OCI-LY3 (cell line): ENCODE results near the gene ARL8A.
"Not testable (repeated sequence)": the region's sequence is repeated elsewhere in the genome, so short reads cannot be mapped to it uniquely, and the experiment has no call there.

ENCODE experiments used
- H2AFZ ChIP-seq: fragments of 200-600, 300-600 bp; shearing (Covaris generic); 2 replicates; pipeline ENCODE4 v1.6.0; 2014; ENCODE audit warnings: antibody characterized with exemption, low read depth, low read length
- H3K27ac ChIP-seq: fragments of 200-600, 300-600 bp; sonication (generic); 2 replicates; pipeline ENCODE4 v1.5.1; 2014; ENCODE audit warnings: mild to moderate bottlenecking, low read length, moderate library complexity, mixed read lengths
- H3K27me3 ChIP-seq: fragments of 200-600, 300-600 bp; sonication (generic); 2 replicates; pipeline ENCODE4 v1.6.1; 2014; ENCODE audit warnings: low read depth, low read length, mixed read lengths
- H3K36me3 ChIP-seq: fragments of 200-600, 300-600 bp; sonication (generic); replicated peaks from 2 replicates; pipeline ENCODE3; 2014; ENCODE audit warnings: low read depth, low read length, mixed read lengths
- H3K4me1 ChIP-seq: fragments of 300-600, 200-600 bp; sonication (generic); 2 replicates; pipeline ENCODE4 v1.6.1; 2014; ENCODE audit warnings: low read length, mixed read lengths
- H3K4me2 ChIP-seq: fragments of 200-600, 300-600 bp; sonication (generic); 2 replicates; pipeline ENCODE4 v1.6.1; 2014; ENCODE audit warnings: low read length, mixed read lengths
- H3K4me3 ChIP-seq: fragments of 300-600, 200-600 bp; sonication (generic); 2 replicates; pipeline ENCODE4 v1.5.1; 2014; ENCODE audit warnings: antibody characterized with exemption, mild to moderate bottlenecking, low read length, moderate library complexity
- H3K79me2 ChIP-seq: fragments of 300-600, 200-600 bp; shearing (Covaris generic); 2 replicates; pipeline ENCODE4 v1.6.1; 2014; ENCODE audit warnings: mild to moderate bottlenecking, low read length, mixed read lengths
- H3K9ac ChIP-seq: fragments of 300-600, 200-600 bp; shearing (Covaris generic); 2 replicates; pipeline ENCODE4 v1.6.0; 2014; ENCODE audit warnings: mild to moderate bottlenecking, low read length, moderate library complexity
- H3K9me3 ChIP-seq: fragments of 200-600, 300-600 bp; shearing (Covaris generic); 2 replicates; pipeline ENCODE4 v1.6.1; 2014; ENCODE audit warnings: low read length, mixed read lengths; ENCODE audit not compliant: insufficient read depth
- H4K20me1 ChIP-seq: fragments of 200-600, 300-600 bp; sonication (generic); 2 replicates; pipeline ENCODE4 v1.6.1; 2016; ENCODE audit warnings: low read length, mixed read lengths; ENCODE audit not compliant: insufficient read depth
- EZH2phosphoT487 ChIP-seq: fragments of 200-600 bp; shearing (Covaris generic); IDR thresholded peaks from 2 replicates; pipeline ENCODE4 v1.6.1; 2018; ENCODE audit warnings: antibody characterized with exemption, mixed run types, low read depth
- TF ChIP-seq, protein P1 (sequence below): fragments of 200-600, 300-600 bp; sonication (generic); IDR thresholded peaks from 2 replicates; pipeline ENCODE4 v1.5.1; 2014; ENCODE audit warnings: antibody characterized with exemption, low read length, low read depth

ARL8A gene

GRCh38 chr1:202146279-202146678, 1.7 kb upstream of the ARL8A start:
- TF ChIP-seq EZH2phosphoT487: no peak
- TF ChIP-seq, protein P1, sequence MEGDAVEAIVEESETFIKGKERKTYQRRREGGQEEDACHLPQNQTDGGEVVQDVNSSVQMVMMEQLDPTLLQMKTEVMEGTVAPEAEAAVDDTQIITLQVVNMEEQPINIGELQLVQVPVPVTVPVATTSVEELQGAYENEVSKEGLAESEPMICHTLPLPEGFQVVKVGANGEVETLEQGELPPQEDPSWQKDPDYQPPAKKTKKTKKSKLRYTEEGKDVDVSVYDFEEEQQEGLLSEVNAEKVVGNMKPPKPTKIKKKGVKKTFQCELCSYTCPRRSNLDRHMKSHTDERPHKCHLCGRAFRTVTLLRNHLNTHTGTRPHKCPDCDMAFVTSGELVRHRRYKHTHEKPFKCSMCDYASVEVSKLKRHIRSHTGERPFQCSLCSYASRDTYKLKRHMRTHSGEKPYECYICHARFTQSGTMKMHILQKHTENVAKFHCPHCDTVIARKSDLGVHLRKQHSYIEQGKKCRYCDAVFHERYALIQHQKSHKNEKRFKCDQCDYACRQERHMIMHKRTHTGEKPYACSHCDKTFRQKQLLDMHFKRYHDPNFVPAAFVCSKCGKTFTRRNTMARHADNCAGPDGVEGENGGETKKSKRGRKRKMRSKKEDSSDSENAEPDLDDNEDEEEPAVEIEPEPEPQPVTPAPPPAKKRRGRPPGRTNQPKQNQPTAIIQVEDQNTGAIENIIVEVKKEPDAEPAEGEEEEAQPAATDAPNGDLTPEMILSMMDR: no peak
- H3K4me3 ChIP-seq: no peak overlapping the region
- H3K4me1 ChIP-seq: peaks cover 13% of the 10 kb centered on the region
- H3K4me2 ChIP-seq: no peak overlapping the region
- no peak overlapping the region for H3K9ac ChIP-seq
- no peak overlapping the region for H2AFZ ChIP-seq
- H3K27ac ChIP-seq: no peak overlapping the region
- no peaks in the 10 kb centered on the region for H3K27me3 ChIP-seq
- no peaks in the 10 kb centered on the region for H3K9me3 ChIP-seq
- peaks cover 37% of the 10 kb centered on the region for H3K79me2 ChIP-seq
- peaks cover 22% of the 10 kb centered on the region for H4K20me1 ChIP-seq
- H3K36me3 ChIP-seq: peaks cover 10% of the 10 kb centered on the region

DNA sequence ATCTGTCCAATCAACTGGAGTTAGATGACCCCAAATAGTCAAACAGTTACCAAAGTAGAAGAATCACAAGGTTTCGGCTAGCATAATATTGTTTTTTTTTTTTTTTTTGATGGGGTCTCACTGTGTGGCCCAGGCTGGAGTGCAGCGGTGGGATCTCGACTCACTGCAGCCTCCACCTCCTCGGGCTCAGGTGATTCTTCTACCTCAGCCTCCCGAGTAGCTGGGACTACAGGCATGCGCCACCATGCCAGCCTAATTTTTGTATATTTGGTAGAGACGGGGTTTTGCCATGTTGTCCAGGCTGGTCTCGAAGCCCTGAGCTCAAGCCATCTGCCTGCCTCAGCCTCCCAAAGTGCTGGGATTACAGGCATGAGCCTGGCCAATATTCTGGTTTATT, 1.2 kb upstream of the ARL8A start:
- H3K9ac ChIP-seq: peak overlapping the region; percentile 93; the same call in 1 of the 2 replicates
- H2AFZ ChIP-seq: not testable (repeated sequence)

GRCh38 chr1:202145068-202145743, 669 bp upstream of the ARL8A start:
- Histone ChIP-seq H3K79me2 (peaks cover 48% of the 10 kb centered on the region), H4K20me1 (peaks cover 33% of the 10 kb centered on the region), H3K27ac (peak overlapping the region; percentile 7; the same call in 1 of the 2 replicates), H3K9ac (peak overlapping the region; percentile 93), H3K36me3 (peaks cover 18% of the 10 kb centered on the region), H3K9me3 (no peaks in the 10 kb centered on the region), H3K4me3 (peak overlapping the region; percentile 95), H3K4me1 (peaks cover 13% of the 10 kb centered on the region), H3K27me3 (no peaks in the 10 kb centered on the region), H2AFZ (peak overlapping the region; percentile 93), H3K4me2 (peak overlapping the region; percentile 96)
- TF ChIP-seq EZH2phosphoT487: no peak
- TF ChIP-seq, protein P1: no peak

More for the DNA sequence above, 1.2 kb upstream of the ARL8A start:
- H3K27me3 ChIP-seq, H3K9me3 ChIP-seq, H3K27ac ChIP-seq: not testable (repeated sequence)
- peaks cover 42% of the 10 kb centered on the region for H3K79me2 ChIP-seq
- H4K20me1 ChIP-seq: peaks cover 28% of the 10 kb centered on the region
- peaks cover 13% of the 10 kb centered on the region for H3K36me3 ChIP-seq
- peak overlapping the region; percentile 95 for H3K4me3 ChIP-seq
- peaks cover 13% of the 10 kb centered on the region for H3K4me1 ChIP-seq
- peak overlapping the region; percentile 96 for H3K4me2 ChIP-seq

DNA sequence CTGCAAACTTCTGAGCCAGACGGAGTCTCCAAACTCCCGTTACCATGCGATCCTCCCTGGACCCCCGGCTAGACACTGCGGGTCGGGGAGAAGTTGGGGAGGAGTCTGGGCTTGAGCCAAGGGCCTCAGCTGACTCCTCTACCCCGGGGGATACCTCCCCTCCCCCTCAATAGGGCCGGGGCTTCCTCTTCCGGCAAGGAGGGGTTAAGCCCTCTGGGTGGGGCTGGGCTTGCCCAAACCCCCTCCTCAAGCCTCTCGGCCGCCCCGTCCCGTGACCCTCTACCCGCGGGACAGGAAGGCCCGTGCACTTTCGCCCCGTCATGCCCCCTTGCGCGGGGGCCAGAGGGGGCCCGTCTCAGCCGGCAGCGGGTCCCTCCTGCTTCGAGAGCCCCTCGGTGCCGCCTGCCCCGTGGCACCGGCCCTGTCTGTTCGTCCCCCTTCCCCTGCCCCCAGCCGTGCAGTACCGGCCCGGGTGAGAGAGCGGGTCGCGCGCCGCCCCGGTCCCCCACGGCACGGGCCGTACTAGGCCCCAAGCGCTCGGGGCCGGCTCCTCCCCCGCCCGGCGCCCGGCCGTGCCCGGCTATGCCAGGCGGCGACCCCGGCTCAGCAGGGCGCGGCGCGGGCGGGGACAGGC, 652 bp downstream of the ARL8A start:
- no peak overlapping the region for H2AFZ ChIP-seq
- H3K4me1 ChIP-seq: peaks cover 13% of the 10 kb centered on the region
- H3K9me3 ChIP-seq: no peaks in the 10 kb centered on the region
- H3K4me3 ChIP-seq: peak overlapping the region; percentile 95
- peak overlapping the region; percentile 74 for H3K27ac ChIP-seq
- H3K4me2 ChIP-seq: peak overlapping the region; percentile 94
- H3K79me2 ChIP-seq: peaks cover 57% of the 10 kb centered on the region
- peak overlapping the region; percentile 93 for H3K9ac ChIP-seq
- peaks cover 18% of the 10 kb centered on the region for H3K36me3 ChIP-seq
- TF ChIP-seq, protein P1: no peak
- H4K20me1 ChIP-seq: peaks cover 39% of the 10 kb centered on the region
- no peaks in the 10 kb centered on the region for H3K27me3 ChIP-seq
